SH-SY5Y (cell line): ENCODE measurements around the gene PMVK.

Experiments
- GATA2 ChIP-seq: IDR thresholded peaks from 2 replicates; pipeline ENCODE4 v1.6.1; 2011; ENCODE audit warnings: mild to moderate bottlenecking, low read depth, low read length
- GATA3 ChIP-seq: IDR thresholded peaks from 2 replicates; pipeline ENCODE4 v1.6.1; 2011; ENCODE audit warnings: low read depth, mild to moderate bottlenecking, low read length, moderate library complexity

DNA sequence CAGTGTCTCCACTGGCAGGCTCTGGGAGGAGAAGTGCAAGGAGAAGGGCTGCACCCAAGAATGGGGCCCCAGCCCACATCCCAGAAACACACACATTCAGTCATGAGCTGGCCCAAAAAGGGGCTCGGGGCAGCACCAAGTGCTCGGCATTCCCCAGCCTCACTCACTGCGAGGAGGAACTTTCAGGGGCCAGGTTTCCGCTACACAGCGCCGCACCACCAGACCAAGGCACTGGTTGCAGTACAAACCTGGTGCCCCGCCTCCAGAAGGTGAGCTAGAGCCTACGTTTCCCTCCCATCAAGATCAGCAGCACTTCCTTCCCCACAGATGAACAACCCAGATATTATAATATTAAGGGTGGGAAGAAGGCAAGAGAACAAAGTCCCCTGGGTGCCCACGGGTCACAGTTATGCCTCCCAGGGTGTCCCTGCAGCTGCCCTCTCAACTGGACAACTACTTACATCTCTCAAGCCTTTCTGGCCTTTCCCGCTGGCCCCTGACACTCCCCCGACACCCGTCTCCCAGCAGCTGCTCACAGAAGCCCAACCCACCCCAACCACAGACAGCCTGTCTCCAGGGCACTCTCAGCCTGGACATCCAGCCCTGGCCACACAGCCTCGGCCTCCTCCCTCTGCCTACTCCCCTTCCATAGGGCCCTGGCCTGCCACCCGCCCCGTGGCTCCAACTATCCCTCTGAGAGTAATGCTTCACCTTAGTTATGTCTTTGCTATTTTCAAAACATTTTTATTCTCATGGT is 15.6 kb upstream of the PMVK start:
- TF ChIP-seq GATA2 (no peak), GATA3 (no peak)
